ENCODE results near the gene WDFY2.
"Not testable (repeated sequence)": the region's sequence is repeated elsewhere in the genome, so short reads cannot be mapped to it uniquely, and the experiment has no call there.

The WDFY2 gene

DNA sequence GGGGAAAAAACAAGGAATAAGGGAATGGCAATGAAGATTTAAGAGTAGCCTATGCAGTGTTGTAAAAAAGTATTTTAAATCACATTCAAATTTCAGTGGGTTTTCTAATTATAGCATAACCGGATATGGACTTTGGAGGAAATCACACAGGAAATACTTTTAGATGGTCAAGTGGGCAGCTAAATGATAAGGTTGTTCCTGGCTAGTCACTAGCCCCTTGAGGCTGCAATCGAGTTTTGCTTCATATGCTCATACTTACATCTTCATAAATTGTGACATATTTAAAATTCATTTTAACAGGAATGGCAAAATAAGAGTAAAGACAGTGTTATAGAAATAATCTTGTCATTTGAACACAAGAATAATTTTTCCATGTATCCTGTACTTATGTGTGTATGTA, 88.9 kb downstream of the WDFY2 start:
- no peak for DNase-seq

DNA sequence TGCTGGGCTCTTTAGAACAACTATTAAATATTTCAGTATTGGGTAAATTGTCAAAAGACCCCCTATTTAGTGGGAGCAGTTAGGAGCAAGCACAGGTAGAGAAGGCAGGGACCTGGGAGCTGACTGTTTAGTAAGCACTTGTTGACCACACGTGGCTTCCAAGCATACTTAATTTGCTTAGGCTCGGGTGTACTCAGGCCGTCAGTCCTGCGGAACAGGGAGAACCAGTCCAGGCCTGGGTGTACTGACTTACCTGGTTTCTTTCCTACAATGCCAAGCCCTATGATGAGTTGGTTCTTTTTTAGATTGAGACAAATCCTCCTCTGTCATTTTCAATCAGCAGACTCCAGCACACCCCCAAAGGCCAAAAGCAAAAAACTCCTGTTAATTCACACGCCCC, 90.0 kb downstream of the WDFY2 start:
- no peak for DNase-seq

DNA sequence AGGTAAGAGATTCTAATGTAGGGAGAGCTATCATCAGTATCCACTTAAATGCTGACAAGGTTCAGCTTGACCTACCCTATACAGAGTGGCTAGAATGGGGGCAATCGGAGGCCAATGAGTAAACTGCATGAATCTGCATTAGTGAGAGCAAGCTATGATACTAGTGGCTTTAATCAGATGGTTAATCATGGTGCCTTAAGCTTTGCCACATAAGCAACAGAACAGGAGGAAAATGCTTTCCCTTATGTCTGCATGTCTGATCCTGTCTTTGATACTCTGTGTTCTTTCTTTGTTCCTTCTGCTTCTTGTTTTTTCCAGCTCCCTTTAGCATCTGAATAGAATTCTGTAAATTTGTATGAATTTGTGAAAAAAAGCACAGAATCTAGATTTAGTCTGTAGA, 91.1 kb downstream of the WDFY2 start:
- no peak for DNase-seq

GRCh38 chr13:51675877-51676276, 91.6 kb downstream of the WDFY2 start:
- no peak for DNase-seq

- DNase-seq, result no peak
Observed at GRCh38 chr13:51676739-51677138, 92.5 kb downstream of the WDFY2 start.

DNA sequence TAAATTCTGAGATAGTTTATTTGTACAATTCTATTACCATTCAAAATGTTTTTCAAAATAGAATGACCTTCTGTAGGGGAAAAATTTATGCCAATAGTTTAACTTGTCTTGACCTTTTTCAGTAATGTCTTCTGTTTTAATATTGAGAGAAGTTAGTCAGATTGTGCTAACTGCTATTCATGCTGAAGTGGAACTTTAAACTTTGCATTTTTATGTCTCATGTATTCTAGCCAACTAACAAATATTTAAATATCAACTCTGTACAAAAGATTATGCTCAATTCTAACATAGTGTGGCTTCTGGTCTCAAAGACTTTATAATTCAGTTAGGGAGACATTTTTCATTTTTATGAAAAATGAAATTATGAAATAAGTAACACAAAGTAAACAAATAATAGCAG, 94.2 kb downstream of the WDFY2 start:
- DNase-seq, result no peak

- no peak for DNase-seq
Observed at GRCh38 chr13:51679616-51680015, 95.4 kb downstream of the WDFY2 start.

- DNase-seq, result no peak
Observed at GRCh38 chr13:51681037-51681678, 96.9 kb downstream of the WDFY2 start.

GRCh38 chr13:51682686-51683085, 98.4 kb downstream of the WDFY2 start:
- DNase-seq, result no peak

DNA sequence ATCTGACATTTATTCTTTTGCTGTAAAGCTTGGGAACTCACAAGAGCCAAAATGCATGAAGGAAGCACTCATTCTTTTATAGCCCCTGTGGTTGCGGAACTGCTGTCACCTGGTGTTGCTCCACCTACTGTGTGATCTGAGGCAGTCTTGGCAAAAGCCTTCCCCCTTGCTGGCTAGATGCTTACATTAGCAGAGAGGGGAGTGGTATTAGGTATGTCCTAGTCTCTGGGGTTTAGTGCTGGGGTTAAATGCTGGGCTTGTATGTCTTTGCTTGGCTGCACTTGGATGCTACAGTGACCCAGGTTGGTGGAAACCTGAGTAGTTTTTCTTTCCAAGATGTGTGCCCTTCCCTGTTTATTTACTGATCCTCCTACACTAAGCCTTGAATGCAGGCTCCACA, 99.3 kb downstream of the WDFY2 start:
- no peak for DNase-seq

DNA sequence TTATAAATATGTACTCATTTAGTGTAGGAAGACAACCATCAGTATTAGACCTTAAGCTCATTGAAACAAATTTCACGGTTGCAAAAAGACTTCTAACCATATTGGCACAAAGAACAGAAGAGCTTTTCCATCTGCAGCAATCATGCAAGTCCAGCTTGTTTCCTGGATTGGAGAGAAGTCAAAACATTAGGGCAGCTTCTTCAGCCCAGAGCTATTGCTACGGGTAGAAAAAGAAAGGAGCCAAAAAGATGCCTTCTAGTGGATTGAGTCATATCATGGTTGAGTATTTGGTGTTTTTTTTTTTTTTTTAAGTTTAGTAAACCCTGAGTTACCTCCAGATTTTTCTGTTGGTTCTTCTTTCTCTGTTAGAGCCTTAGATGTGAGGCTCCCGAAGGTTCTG, 99.8 kb downstream of the WDFY2 start:
- no peak for DNase-seq

DNA sequence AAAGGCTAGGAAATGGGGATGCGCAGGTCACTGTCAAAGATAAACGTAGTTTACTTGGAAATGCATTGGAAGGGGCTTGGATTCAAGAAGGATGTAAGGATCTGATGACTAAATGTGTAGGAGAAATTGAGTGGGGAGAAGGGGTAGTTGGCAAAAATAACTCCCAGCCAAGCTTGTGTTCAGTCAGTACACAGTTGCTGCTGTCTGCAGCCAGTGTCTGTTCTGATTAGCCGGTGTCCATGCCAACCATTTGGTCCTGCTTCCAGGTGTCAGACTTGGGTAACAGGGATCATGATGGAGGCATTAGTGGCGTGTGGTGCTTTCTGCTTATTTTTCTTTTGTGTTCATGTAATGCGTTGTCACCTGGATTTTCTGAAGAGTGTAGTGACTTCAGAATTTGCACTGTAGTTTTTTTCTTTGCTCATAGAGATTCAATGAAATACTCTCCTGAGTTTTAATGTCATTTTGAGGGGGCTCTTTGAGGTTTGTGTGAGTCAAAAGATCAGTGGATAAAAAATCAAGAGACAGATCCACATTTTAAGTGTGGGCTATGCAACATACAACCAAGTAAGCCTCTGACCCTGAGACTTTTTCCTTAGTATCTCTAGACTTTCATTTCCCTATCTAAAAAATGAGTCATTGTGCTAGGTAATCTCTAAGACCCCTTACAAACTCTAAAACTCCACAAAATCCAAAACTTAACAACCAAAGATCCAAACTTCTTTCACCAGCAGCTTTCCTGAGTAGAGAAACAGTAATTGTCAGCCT, 103.9 kb downstream of the WDFY2 start:
- DNase-seq, result no peak

GRCh38 chr13:51688937-51689662, 104.8 kb downstream of the WDFY2 start:
- no peak for DNase-seq

DNA sequence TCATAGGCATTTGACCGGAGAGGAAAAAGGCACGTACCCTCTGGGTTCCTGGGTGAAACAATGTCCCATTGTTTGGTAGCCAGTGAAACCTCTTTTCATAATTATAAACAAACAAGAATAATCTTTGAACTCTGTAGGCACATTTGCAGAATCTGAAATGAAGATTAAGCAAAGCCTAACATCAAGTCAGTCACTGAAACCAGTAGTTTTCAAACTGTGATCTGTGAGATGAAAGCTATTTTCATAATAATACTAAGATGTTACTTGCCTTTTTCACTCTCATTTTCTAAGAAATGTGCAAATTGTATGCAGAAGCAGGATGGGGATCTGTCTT, 105.4 kb downstream of the WDFY2 start:
- DNase-seq, result no peak

- not testable (repeated sequence) for DNase-seq
Observed at GRCh38 chr13:51695677-51696076, 111.4 kb downstream of the WDFY2 start.

DNA sequence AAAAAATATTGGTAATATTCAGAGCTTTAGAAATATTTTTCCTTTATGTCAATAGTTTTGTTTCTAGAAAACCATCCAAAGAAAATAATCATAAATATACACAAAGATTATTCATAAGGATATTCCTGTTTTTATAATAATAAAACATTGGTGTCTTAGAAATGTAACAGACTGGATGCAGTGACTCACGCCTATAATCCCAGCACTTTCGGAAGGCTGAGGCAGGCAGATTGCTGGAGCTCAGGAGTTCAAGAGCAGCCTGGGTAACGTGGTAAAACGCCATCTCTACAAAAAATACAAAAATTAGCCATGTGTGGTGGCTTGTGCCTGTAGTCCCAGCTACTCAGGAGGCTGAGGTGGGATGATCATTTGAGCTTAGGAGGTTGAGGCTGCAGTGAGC, 112.9 kb downstream of the WDFY2 start:
- no peak for DNase-seq

DNA sequence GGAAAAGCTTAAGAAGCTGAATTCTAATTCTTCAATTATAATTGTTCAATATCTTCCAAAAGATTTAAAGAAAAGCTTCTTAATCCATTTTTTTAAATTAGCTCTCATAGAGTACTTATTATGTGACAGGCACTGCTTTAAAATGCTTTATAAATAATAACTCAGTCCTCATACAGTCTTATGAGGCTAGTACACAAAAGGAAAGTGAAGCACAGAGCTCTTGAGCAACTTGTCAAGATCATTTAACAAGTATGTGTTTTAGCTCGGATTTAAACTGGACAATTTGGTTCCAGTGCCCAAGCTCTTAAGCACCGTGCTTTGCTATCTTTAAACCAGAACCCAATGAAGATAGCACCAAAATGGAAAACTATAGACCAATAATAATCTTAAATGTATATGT, 113.6 kb downstream of the WDFY2 start:
- no peak for DNase-seq

DNA sequence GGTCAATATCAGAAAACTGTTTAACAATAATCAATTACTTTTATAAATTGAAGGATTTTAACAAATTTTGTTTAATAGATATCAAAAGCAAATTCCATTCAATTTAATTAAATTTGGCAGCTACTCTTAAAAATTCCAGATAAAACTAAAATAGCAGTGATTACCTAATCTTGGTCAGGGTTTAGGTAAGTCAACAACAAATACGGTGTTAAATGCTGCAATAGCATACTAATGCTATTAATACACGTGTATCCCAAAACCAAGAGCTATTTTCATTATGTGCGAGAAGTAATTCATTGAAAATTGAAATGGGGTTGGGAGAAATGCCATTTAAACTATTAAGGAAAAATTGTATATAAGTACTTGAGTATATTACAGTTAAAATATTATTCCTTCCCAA, 114.1 kb downstream of the WDFY2 start:
- DNase-seq, result no peak

DNA sequence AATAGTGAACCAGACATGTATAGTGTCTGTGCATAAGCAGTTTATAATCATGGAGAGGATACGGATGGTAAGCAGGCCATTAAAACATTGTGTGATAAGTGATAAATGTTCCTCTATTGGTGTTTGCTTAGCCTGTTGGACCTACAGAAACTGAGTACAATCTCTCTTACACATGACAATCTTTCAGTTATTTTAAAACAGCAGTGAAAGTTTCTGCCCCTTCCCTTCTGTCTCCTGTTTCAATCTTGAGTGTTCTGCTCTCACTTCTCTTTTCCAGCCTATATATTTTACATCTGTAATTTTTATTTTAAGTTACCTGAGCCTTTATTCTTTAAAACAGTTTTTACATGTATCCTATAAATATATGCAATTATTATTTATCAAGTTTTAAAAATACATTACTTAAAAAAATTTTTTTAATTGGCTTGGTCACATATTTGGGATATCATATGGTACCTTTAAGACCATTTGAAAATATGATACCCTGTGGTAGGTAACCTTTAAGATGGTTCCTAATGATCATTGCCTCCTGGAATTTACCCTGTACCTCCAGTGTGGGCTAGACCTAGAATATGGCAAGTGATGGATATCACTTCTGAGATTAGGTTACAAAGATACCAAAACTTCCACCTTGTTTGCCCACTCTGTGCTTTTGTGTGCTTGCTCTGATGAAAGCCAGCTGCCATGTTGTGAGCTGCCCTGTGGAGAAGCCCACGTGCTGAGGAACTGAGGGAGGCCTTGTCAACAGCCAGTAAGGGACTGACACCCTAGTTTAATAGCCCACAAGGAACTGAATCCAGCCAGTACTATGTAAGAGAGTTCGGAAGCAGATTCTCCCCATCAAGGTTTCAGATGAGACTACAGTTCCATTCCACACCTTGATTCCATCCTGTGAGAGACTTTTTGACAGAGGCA, 120.4 kb downstream of the WDFY2 start:
- no peak for DNase-seq

- no peak for DNase-seq
Observed at GRCh38 chr13:51707461-51707860, 123.2 kb downstream of the WDFY2 start.

DNA sequence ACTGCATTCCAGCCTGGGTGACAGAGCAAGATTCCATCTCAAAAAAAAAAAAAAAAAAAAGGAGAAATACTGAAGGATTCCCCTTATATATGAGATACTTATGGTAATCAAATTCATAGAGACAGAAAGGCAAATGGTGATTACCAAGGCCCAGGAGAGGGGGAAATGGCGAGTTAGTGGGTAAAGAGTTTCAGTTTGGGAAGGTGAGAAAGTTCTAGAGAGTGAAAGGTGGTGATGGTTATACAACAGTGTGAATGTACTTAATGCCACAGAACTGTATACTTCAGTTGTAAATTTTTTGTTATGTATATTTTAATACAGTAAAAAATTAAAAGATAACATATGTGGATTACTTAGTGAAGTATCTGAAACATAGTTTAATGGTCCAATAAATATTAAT, 129.5 kb downstream of the WDFY2 start:
- no peak for DNase-seq

- no peak for DNase-seq
Observed at GRCh38 chr13:51714663-51715168, 130.5 kb downstream of the WDFY2 start.

DNA sequence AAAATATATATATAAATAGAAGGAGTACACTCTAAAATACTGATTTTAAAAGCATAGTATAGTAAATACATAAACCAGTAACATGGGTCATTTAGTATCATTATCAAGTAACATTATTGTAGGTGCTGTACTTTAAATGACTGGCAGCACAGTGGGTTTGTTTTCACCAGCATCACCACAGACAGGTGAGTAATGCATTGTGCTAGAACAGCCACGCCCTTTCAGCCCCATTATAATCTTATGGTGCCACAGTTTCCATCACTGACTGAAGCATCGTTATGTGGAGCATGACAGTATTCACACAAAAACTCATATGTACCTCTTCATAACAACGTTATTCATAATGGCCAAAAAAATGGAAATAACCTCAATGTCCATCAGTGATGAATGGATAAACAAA, 131.4 kb downstream of the WDFY2 start:
- DNase-seq, result no peak
